NCI-H345 (cell line): ENCODE data around the gene PTPRU.

Experiments
- DNase-seq: peaks from one replicate; lab custom pipeline; 2025; lab: John Stamatoyannopoulos, UW

Gene PTPRU

GRCh38 chr1:29364101-29364678 lies 127.9 kb downstream of the PTPRU start:
- DNase-seq: no peak

DNA sequence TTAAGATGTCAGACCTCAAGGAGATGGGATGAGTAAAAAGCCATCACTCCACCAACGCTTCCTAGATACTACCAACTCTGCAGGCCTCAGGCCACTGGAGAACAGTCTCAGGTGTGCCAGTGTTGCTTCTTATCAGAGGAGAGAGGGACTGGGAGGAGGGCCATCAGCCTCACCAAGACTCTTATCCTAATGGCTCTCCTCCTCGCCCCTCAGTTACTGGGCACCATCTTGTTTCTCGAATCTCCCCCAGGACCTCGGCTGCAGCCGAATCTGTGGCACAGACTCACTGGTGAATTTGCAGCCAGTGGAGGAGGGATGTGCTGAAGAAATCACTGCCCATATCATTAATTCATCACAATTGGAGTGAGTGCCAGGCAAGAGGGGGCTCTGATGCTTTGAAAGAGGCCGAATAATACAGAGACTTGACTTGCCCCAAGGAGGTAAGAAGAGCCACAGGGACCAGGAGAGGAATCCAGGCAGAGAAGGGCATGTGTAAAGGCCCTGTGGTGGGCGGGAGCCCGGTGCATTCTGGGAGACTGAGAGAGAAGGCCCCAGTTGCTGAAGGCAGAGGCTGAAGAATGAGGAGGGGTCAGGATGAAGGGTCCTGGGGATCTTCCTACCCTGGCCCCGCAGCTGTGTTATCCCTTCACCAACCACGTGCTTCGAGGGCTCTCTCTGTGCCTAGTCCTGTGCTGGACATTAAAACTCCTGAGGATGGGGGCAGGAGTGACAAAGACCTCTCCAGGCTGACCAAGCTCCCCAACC lies 129.8 kb downstream of the PTPRU start:
- no peak for DNase-seq

GRCh38 chr1:29368936-29369932 lies 132.9 kb downstream of the PTPRU start:
- DNase-seq: peak; percentile 70

GRCh38 chr1:29370067-29370466 lies 133.7 kb downstream of the PTPRU start:
- peak; percentile 30 for DNase-seq

- DNase-seq: no peak
These were observed 135.0 kb downstream of the PTPRU start for GRCh38 chr1:29371332-29371731.

- no peak for DNase-seq
These were observed 135.8 kb downstream of the PTPRU start for GRCh38 chr1:29372108-29372507.
